HCT116 (cell line): Measurements from ENCODE around the gene TMEM143.

Experiments
- CEBPB ChIP-seq: IDR thresholded peaks from 2 replicates; pipeline ENCODE4 v1.6.1; 2012; ENCODE audit warnings: low read depth
- EZH2 ChIP-seq: fragments of 200-600 bp; sonication (generic); IDR thresholded peaks from 2 replicates; pipeline ENCODE4 v1.6.1; 2017; ENCODE audit warnings: antibody characterized with exemption, mixed run types

- TF ChIP-seq CEBPB: no peak
- no peak for TF ChIP-seq EZH2
Observed at GRCh38 chr19:48381178-48381950, 17.6 kb upstream of the TMEM143 start.
